GM12878 (cell line): Measurements from ENCODE around the gene KAT2B. TPM values are rescaled to one million over a fixed set of nuclear protein-coding genes. Genes with fewer than 3 reads are reported as not detected.

Experiments
- ATAC-seq: fragments of 200-7000 bp; cut with Tn5 transposase; 3 replicates; pipeline ENCODE4 v1.9.1; 2020; ENCODE audit warnings: mild to moderate bottlenecking, moderate library complexity
- BruUV-seq: library from RNA; stranded (reverse); fragments of 400-500 nt; replicated peaks from 2 replicates; lab custom pipeline; 2021; lab: Mats Ljungman, UMichigan
- CTCF ChIA-PET: fragments of 300-600 bp; sonication (Branson Sonifier 250); formaldehyde crosslinking; extraction: SDS; loops from one replicate; lab custom pipeline; 2021; ENCODE audit warnings: inconsistent platforms; lab: Yijun Ruan, JAX
- POLR2A ChIA-PET: fragments of 350-600 bp; formaldehyde crosslinking; extraction: SDS; loops from one replicate; lab custom pipeline; 2021; ENCODE audit warnings: inconsistent platforms; lab: Charles Lee
- RAD21 ChIA-PET: fragments of 300-600 bp; sonication (Branson Sonifier 250); formaldehyde crosslinking; loops from one replicate; lab custom pipeline; 2023; ENCODE audit warnings: antibody characterized with exemption; ENCODE audit not compliant: unreplicated experiment; lab: Charles Lee
- SMC1A ChIA-PET: fragments of 300-600 bp; sonication (Branson Sonifier 250); formaldehyde crosslinking; loops from one replicate; lab custom pipeline; 2023; ENCODE audit not compliant: unreplicated experiment, uncharacterized antibody; lab: Charles Lee
- DNase-seq: peaks from one replicate; pipeline ENCODE4 v3.0.0-alpha.2; 2011; ENCODE audit warnings: low read depth, low spot score
- FAIRE-seq: peaks from 3 replicates; lab custom pipeline; 2011; peaks lifted over from hg19 to GRCh38; lab: Jason Lieb, UNC
- H2AFZ ChIP-seq: 2 replicates; pipeline ENCODE4 v1.6.0; 2011; ENCODE audit warnings: low read depth, low read length, control low read depth; ENCODE audit not compliant: control insufficient read depth
- H3K27ac ChIP-seq: 2 replicates; pipeline ENCODE4 v1.5.1; 2011; ENCODE audit warnings: control low read depth; ENCODE audit not compliant: control insufficient read depth, insufficient read depth
- H3K27me3 ChIP-seq, 2 experiments: replicated peaks in 1 of 2; 2 replicates each; pipeline versions ENCODE4 v1.6.0 to v1.6.1; 2011; ENCODE audit warnings: low read length in 1 of 2; ENCODE audit not compliant: control insufficient read depth in 2 of 2, insufficient read depth in 2 of 2
- H3K36me3 ChIP-seq, 2 experiments: 2 replicates each; pipeline ENCODE4 v1.5.1; 2011; ENCODE audit warnings: low read length in 1 of 2; ENCODE audit not compliant: control insufficient read depth in 2 of 2, insufficient read depth in 2 of 2
- H3K4me1 ChIP-seq: 2 replicates; pipeline ENCODE4 v1.6.1; 2011; ENCODE audit warnings: mild to moderate bottlenecking, low read length, moderate library complexity, mixed read lengths; ENCODE audit not compliant: control insufficient read depth, insufficient read depth
- H3K4me2 ChIP-seq: 2 replicates; pipeline ENCODE4 v1.6.0; 2011; ENCODE audit warnings: control low read depth; ENCODE audit not compliant: control insufficient read depth, insufficient read depth
- H3K4me3 ChIP-seq: fragments of 200-600 bp; sonication (generic); 2 replicates; pipeline ENCODE4 v1.5.1; 2016
- H3K79me2 ChIP-seq: 2 replicates; pipeline ENCODE4 v1.6.0; 2011; ENCODE audit warnings: low read length; ENCODE audit not compliant: control insufficient read depth, insufficient read depth
- H3K9ac ChIP-seq: 2 replicates; pipeline ENCODE4 v1.8.0; 2011; ENCODE audit warnings: low read length, control low read depth, mixed read lengths; ENCODE audit not compliant: control insufficient read depth, insufficient read depth
- H3K9me3 ChIP-seq: replicated peaks from 3 replicates; pipeline ENCODE4 v1.5.1; 2011; ENCODE audit warnings: mild to moderate bottlenecking, low read length; ENCODE audit not compliant: control insufficient read depth, insufficient read depth
- H4K20me1 ChIP-seq: 2 replicates; pipeline ENCODE4 v1.6.0; 2011; ENCODE audit not compliant: control insufficient read depth, insufficient read depth
- CBX3 ChIP-seq: fragments of 200-600 bp; sonication (generic); IDR thresholded peaks from 2 replicates; pipeline ENCODE4 v1.6.1; 2016; ENCODE audit warnings: low read depth, borderline replicate concordance
- NBN ChIP-seq: fragments of 450-650 bp; IDR thresholded peaks from 2 replicates; pipeline ENCODE4 v1.6.1; 2016
- RUNX3 ChIP-seq: IDR thresholded peaks from 2 replicates; pipeline ENCODE4 v1.6.1; 2012; ENCODE audit warnings: low read length, inconsistent platforms
- TAF1 ChIP-seq: IDR thresholded peaks from 2 replicates; pipeline ENCODE4 v1.6.1; 2011; ENCODE audit warnings: mild to moderate bottlenecking, low read depth, low read length, borderline replicate concordance
- WRNIP1 ChIP-seq: IDR thresholded peaks from 2 replicates; pipeline ENCODE4 v1.6.1; 2011; ENCODE audit warnings: low read depth, low read length, improper control_type of control experiment, borderline replicate concordance
- ZBED1 ChIP-seq: IDR thresholded peaks from 2 replicates; pipeline ENCODE4 v1.6.1; 2016; ENCODE audit warnings: borderline replicate concordance
- WGBS: methylation state at CpG from one replicate; pipeline ENCODE4 v1.1.6; 2016; ENCODE audit warnings: low lambda C conversion rate; ENCODE audit not compliant: insufficient replicate concordance, insufficient coverage; ENCODE audit errors: missing lambda C conversion rate; 5-methylcytosine and 5-hydroxymethylcytosine counted together
- in situ Hi-C: fragments of 300-500 bp; cut with MboI; formaldehyde crosslinking; loops from 9 replicates; pipeline ENCODE4 v1.14.3; 2018; ENCODE audit warnings: mixed read lengths
- intact Hi-C: fragments of 100-400 bp; cut with micrococcal nuclease; formaldehyde crosslinking; loops from one replicate; pipeline ENCODE4 v1.14.2; 2022; ENCODE audit not compliant: unreplicated experiment
- polyA plus RNA-seq, 11 experiments: library from polyadenylated mRNA; depleted of rRNA in 4 of 11; unstranded in 6 of 11; stranded (reverse) in 5 of 11; fragments of >200 nt; fragmentation: Nextera tagmentation in 4 of 11; fragmentation: Illumina TruSeq in 1 of 11; extraction: Ambion mirVana in 4 of 11; extraction: Trizol in 1 of 11; gene quantifications; 1 replicate in 1 of 11; 2 replicates in 10 of 11; pipeline versions ENCODE4 v1.2.1 to v1.2.3, GENCODE V29; 2011 to 2016; ENCODE audit warnings: inconsistent platforms in 2 of 11, missing spikeins in 2 of 11, low read depth in 1 of 11
- total RNA-seq, 4 experiments: library from RNA; depleted of rRNA in 3 of 4; stranded (reverse); fragments of >200 nt in 3 of 4; fragmentation: Illumina TruSeq in 1 of 4; extraction: Trizol in 1 of 4; gene quantifications; 2 replicates each; pipeline versions ENCODE4 v1.2.1 to v1.2.3, GENCODE V29; 2013 to 2021
- TF ChIP-seq, protein P1 (sequence below): fragments of 450-650 bp; IDR thresholded peaks from 2 replicates; pipeline ENCODE4 v1.6.1; 2014; ENCODE audit warnings: mild to moderate bottlenecking
- TF ChIP-seq, protein P2 (sequence below): IDR thresholded peaks from 2 replicates; pipeline ENCODE4 v1.6.1; 2011; ENCODE audit warnings: borderline replicate concordance, low read depth, mild to moderate bottlenecking, moderate library complexity, low read length; ENCODE audit not compliant: insufficient read depth, poor library complexity, severe bottlenecking
- TF ChIP-seq, protein P3 (sequence below): IDR thresholded peaks from 2 replicates; pipeline ENCODE4 v1.6.1; 2012; ENCODE audit warnings: low read length, inconsistent platforms
- TF ChIP-seq, protein P4 (sequence below): fragments of 450-650 bp; IDR thresholded peaks from 2 replicates; pipeline ENCODE4 v1.6.1; 2017; ENCODE audit warnings: borderline replicate concordance

The KAT2B gene
- total and polyA plus RNA-seq, 10 of the 15 experiments (the other 5 are each of a cell fraction or from before 2014, with no cell fraction given), result 2.9 to 15.2 (median 10.2) TPM

DNA sequence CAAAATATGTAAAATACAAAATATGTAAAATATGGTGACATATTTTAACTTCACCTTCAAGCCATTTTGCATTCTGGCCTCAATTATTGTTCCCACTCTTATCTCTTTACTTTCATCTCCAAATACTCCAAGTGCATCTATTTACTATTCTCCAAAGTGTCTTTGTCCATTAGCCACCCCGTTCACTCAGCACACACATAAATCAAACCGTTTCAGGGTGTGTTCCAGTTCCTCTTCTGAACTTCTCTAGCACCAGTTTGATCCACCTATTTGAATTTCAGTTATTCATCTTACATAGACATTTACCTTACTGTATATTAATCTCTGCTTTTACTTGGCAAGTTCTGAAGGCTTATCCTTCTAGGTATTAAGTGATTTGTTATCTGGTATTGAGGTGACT, 100.6 kb downstream of the KAT2B start:
- Histone ChIP-seq H3K4me2 (no peak overlapping the region), H3K36me3 (peaks cover 0 to 4% of the 10 kb centered on the region in 2 experiments; a peak in 3 of 4 replicates), H4K20me1 (no peaks in the 10 kb centered on the region), H3K4me3 (no peak overlapping the region), H3K4me1 (no peaks in the 10 kb centered on the region), H3K27me3 (no peaks in the 10 kb centered on the region), H3K9me3 (no peaks in the 10 kb centered on the region), H2AFZ (no peak overlapping the region), H3K79me2 (no peaks in the 10 kb centered on the region), H3K9ac (no peak overlapping the region), H3K27ac (no peak overlapping the region)
- BruUV-seq, result no TSS peak
- intact Hi-C loops (no loop called here), in situ Hi-C loops (no loop called here)
- DNase-seq, result no peak
- ATAC-seq, result no peak
- ChIA-PET SMC1A (interaction anchor here (0.5 kb wide), 1 partner anchor 19 kb away, joined by 3 read pairs; no protein-coding TSS in a partner anchor), POLR2A (no interaction called here), CTCF (no interaction called here), RAD21 (no interaction called here)
- 54% methylated on average over 2 of the region's 2 CpGs for WGBS
- no peak for FAIRE-seq
- no peak for TF ChIP-seq WRNIP1
- no peak for TF ChIP-seq CBX3
- TF ChIP-seq ZBED1, result no peak
- no peak for TF ChIP-seq RUNX3

DNA sequence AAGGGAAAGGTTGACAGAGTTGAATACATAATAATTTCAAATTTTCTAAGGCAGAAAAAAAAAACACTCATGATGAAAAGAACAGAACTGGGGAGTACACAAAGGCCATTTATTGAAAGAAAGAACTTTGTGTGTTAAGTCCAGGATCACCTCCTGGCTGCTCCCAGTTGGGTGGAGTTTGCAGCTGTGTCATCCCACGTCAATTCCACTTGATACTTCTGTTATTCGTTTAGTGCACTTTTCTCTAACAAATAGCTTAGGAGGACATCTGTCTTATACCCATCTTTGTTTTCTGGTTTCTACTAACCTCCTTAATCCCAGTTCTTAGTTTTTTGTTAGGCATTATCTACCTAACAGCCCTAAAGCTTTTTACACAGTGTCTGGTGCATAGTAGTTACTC, 101.1 kb downstream of the KAT2B start:
- RAD21 ChIA-PET, result no interaction called here
- peaks cover 0 to 4% of the 10 kb centered on the region in 2 experiments; a peak in 3 of 4 replicates for H3K36me3 ChIP-seq
- TF ChIP-seq, protein P1, sequence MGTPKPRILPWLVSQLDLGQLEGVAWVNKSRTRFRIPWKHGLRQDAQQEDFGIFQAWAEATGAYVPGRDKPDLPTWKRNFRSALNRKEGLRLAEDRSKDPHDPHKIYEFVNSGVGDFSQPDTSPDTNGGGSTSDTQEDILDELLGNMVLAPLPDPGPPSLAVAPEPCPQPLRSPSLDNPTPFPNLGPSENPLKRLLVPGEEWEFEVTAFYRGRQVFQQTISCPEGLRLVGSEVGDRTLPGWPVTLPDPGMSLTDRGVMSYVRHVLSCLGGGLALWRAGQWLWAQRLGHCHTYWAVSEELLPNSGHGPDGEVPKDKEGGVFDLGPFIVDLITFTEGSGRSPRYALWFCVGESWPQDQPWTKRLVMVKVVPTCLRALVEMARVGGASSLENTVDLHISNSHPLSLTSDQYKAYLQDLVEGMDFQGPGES, result no peak
- TF ChIP-seq, protein P2, sequence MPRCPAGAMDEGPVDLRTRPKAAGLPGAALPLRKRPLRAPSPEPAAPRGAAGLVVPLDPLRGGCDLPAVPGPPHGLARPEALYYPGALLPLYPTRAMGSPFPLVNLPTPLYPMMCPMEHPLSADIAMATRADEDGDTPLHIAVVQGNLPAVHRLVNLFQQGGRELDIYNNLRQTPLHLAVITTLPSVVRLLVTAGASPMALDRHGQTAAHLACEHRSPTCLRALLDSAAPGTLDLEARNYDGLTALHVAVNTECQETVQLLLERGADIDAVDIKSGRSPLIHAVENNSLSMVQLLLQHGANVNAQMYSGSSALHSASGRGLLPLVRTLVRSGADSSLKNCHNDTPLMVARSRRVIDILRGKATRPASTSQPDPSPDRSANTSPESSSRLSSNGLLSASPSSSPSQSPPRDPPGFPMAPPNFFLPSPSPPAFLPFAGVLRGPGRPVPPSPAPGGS, result no peak
- TF ChIP-seq, protein P3, sequence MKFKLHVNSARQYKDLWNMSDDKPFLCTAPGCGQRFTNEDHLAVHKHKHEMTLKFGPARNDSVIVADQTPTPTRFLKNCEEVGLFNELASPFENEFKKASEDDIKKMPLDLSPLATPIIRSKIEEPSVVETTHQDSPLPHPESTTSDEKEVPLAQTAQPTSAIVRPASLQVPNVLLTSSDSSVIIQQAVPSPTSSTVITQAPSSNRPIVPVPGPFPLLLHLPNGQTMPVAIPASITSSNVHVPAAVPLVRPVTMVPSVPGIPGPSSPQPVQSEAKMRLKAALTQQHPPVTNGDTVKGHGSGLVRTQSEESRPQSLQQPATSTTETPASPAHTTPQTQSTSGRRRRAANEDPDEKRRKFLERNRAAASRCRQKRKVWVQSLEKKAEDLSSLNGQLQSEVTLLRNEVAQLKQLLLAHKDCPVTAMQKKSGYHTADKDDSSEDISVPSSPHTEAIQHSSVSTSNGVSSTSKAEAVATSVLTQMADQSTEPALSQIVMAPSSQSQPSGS, result no peak
- TF ChIP-seq, protein P4, sequence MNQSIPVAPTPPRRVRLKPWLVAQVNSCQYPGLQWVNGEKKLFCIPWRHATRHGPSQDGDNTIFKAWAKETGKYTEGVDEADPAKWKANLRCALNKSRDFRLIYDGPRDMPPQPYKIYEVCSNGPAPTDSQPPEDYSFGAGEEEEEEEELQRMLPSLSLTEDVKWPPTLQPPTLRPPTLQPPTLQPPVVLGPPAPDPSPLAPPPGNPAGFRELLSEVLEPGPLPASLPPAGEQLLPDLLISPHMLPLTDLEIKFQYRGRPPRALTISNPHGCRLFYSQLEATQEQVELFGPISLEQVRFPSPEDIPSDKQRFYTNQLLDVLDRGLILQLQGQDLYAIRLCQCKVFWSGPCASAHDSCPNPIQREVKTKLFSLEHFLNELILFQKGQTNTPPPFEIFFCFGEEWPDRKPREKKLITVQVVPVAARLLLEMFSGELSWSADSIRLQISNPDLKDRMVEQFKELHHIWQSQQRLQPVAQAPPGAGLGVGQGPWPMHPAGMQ, result no peak
- TF ChIP-seq TAF1, result no peak
- TF ChIP-seq NBN, result no peak

More for the DNA sequence above, 101.1 kb downstream of the KAT2B start:
- 94% methylated on average over 2 of the region's 2 CpGs for WGBS
- no peaks in the 10 kb centered on the region for H3K79me2 ChIP-seq
- H4K20me1 ChIP-seq, result no peaks in the 10 kb centered on the region
- H3K4me3 ChIP-seq, result no peak overlapping the region
- FAIRE-seq (no peak), DNase-seq (no peak), ATAC-seq (no peak)
- BruUV-seq, result no TSS peak
- no peak overlapping the region for H3K4me2 ChIP-seq
- no peak overlapping the region for H2AFZ ChIP-seq
- ChIA-PET SMC1A (interaction anchor here (0.5 to 0.8 kb wide), 2 partner anchors 19 to 46 kb away, joined by 3 to 5 read pairs; no protein-coding TSS in a partner anchor), POLR2A (no interaction called here), CTCF (interaction anchor here (0.6 kb wide), 1 partner anchor 22 kb away, joined by 3 read pairs; no protein-coding TSS in a partner anchor)
- no peak overlapping the region for H3K27ac ChIP-seq
- H3K9me3 ChIP-seq, result no peaks in the 10 kb centered on the region
- H3K9ac ChIP-seq, result no peak overlapping the region
- in situ Hi-C loops (no loop called here), intact Hi-C loops (no loop called here)
- H3K4me1 ChIP-seq, result no peaks in the 10 kb centered on the region
- no peaks in the 10 kb centered on the region for H3K27me3 ChIP-seq
